ENCODE measurements around the gene SKAP2.

DNA sequence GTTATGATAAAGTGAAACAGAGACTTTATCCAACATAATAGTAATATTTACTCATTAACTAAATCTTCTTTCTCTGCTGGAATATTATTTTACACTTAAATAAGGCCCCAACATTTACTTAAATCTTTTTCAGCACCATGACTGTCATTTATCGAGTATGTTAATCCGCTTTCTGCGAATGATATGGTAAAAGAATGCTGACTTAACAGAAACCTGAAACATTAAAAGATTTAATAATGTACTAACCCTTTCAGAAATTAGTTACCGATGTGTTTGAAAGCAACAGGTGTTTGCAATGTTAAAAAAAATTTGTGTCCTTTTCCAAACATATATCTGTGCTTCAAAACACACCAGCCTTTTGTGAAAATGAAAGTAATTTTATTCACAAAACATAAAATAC lies 190.5 kb downstream of the SKAP2 start:
- TF ChIP-seq TAF1 (IDR thresholded peaks at IDR 0.05; ENCODE audit: low read depth, low read length) (no peak), POLR2A (IDR thresholded peaks at IDR 0.05; ENCODE audit: low read depth, low read length) (no peak), PAX5 (IDR thresholded peaks at IDR 0.05; ENCODE audit: insufficient read depth, low read length, severe bottlenecking) (no peak), POLR2AphosphoS5 (IDR thresholded peaks at IDR 0.05; ENCODE audit: low read depth, low read length) (no peak), SPI1 (IDR thresholded peaks at IDR 0.05; ENCODE audit: low read depth, low read length) (no peak), POU2F2 (IDR thresholded peaks at IDR 0.05; ENCODE audit: low read depth, low read length) (no peak)

Measured in GM12891 (cell line).